ENCODE results near the gene CRACR2B. TPM values are rescaled to one million over a fixed set of nuclear protein-coding genes. Genes with fewer than 3 reads are reported as not detected.

Gene CRACR2B
- 1.2 and 1.6 TPM in 2 replicates for total RNA-seq

GRCh38 chr11:827897-828192 lies at the start of gene CRACR2B:
TSS of gene CRACR2B (plus strand) at chr11:827919. CDS start at chr11:828608, 689 bp downstream.

GRCh38 chr11:789943-790342 lies 37.8 kb upstream of the CRACR2B start, which contains the start of gene CEND1:
TSS of gene CEND1 (minus strand) at chr11:790090. CDS start at chr11:788576, 1,514 bp downstream.

GRCh38 chr11:798093-798713 lies 29.5 kb upstream of the CRACR2B start, which contains the start of gene SLC25A22:
TSS of gene SLC25A22 (minus strand) at chr11:798281. CDS start at chr11:795006, 3,275 bp downstream.

DNA sequence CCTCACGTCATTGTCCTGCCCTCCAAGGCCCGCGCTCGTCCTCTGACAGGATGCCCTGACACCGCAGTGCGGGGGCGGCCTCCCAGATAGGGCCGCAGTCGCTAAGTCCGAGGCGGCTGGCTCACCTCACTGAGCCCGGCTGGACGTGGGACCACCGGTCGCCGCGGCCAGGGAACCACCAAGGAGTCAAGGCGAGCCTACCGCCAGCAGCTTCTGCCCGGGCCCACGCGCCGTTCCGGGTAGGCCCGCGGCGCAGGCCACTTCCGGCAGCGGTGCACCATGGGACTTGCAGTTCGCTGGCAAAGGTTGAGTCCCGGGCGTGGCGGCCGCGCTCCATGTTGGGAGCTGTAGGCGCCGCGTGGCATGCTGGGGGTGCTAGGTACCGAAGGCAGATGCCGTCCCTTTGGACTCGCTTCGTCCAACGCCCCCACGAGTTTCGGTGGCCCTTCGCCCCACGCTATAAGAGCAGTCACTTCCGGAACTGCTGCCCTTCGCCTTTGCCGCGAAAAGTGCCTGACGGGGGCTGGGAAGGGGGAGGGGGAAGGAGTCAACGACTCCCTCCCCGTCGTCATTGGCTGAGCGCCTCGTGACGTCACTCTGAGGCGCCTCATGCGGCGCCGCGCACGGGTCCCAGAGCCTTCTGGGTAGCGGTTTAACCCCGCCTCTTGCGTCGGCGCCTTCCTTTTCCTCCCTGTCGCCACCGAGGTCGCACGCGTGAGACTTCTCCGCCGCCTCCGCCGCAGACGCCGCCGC lies 18.3 kb upstream of the CRACR2B start, which contains the start of gene RPLP2:
Gene RPLP2, plus strand, starts transcription at position 681 of the 753 bp plus-strand sequence. CDS start 268 bp downstream, outside the sequence.

GRCh38 chr11:818396-819128 lies 9.2 kb upstream of the CRACR2B start, which contains the start of gene PNPLA2:
TSS of gene PNPLA2 (plus strand) at chr11:818914. CDS start at chr11:819719, 805 bp downstream.

DNA sequence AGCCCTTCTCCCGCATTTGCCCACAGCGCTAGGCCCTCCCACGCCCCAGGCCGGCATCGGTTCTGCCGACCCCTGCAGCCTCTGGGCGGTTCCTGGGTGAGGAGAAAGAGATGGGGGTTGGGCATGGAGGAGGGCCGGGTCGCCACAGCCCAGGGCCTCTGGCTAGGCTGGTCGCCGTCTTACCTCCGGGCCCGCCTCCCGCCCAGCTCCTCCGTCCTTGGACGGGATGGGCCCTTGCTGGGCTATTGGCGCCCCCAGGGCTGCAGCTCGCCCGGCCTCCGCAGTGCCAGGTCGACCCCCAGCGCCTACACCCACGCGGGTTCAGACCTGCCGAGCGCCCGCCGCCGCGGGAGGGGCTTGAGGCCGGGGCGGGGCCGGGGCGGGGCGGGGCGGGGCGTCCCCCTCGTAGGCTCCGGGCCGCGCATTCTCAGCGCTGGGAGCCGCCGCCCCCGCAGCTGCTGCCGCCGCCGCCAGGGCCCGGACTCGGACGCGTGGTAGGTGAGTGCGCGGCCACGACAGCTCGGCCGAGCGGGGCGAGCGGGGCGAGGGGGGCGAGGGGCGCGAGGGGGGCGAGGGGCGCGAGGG lies 4.9 kb downstream of the CRACR2B start, which contains the start of gene CD151:
Gene CD151, plus strand, starts transcription at position 424 of the 585 bp plus-strand sequence. CDS start 3,118 bp downstream, outside the sequence.

GRCh38 chr11:842370-843002 lies 14.8 kb downstream of the CRACR2B start, which contains the start of the genes POLR2L and TSPAN4:
TSS of gene POLR2L (minus strand) at chr11:842529. CDS start at chr11:842508, 21 bp downstream.
TSS of gene TSPAN4 (plus strand) at chr11:842852. CDS start at chr11:850305, 7,453 bp downstream.

Small RNA genes lying within 50 kb of the gene (small RNA-seq; reads per million reads assigned to genes)
- gene SNORA52, result not detected

Other genes starting within 250 kb of the CRACR2B start
- 5.1 and 8.0 TPM in 2 replicates for gene IRF7, start 212.0 kb upstream of the CRACR2B start, total RNA-seq
- gene CDHR5, start 203.0 kb upstream of the CRACR2B start, total RNA-seq, result not detected in 2 replicates
- not detected in 2 replicates for gene SCT, start 200.7 kb upstream of the CRACR2B start, total RNA-seq
- not detected in 2 replicates for gene DRD4, start 190.7 kb upstream of the CRACR2B start, total RNA-seq
- 16.4 and 21.6 TPM in 2 replicates for gene DEAF1, start 132.7 kb upstream of the CRACR2B start, total RNA-seq
- 8.2 and 18.8 TPM in 2 replicates for gene TMEM80, start 132.1 kb upstream of the CRACR2B start, total RNA-seq
- gene EPS8L2, start 121.7 kb upstream of the CRACR2B start, total RNA-seq, result 258 and 411 TPM in 2 replicates
- 111 and 190 TPM in 2 replicates for gene TALDO1, start 80.5 kb upstream of the CRACR2B start, total RNA-seq
- gene GATD1, start 50.4 kb upstream of the CRACR2B start, total RNA-seq, result 33.0 and 35.1 TPM in 2 replicates
- not detected in 2 replicates for gene CEND1, start 37.8 kb upstream of the CRACR2B start, total RNA-seq
- 11.4 and 15.2 TPM in 2 replicates for gene SLC25A22, start 29.6 kb upstream of the CRACR2B start, total RNA-seq
- 11.8 and 12.8 TPM in 2 replicates for gene PIDD1, start 22.7 kb upstream of the CRACR2B start, total RNA-seq
- gene RPLP2, start 18.0 kb upstream of the CRACR2B start, total RNA-seq, result 151 and 607 TPM in 2 replicates
- gene PNPLA2, start 9.0 kb upstream of the CRACR2B start, total RNA-seq, result 25.8 and 26.7 TPM in 2 replicates
- gene CD151, start 5.0 kb downstream of the CRACR2B start, total RNA-seq, result 185 and 598 TPM in 2 replicates
- 60.5 and 91.2 TPM in 2 replicates for gene POLR2L, start 14.6 kb downstream of the CRACR2B start, total RNA-seq
- 30.2 and 88.0 TPM in 2 replicates for gene TSPAN4, start 14.9 kb downstream of the CRACR2B start, total RNA-seq
- 43.6 and 52.9 TPM in 2 replicates for gene CHID1, start 82.9 kb downstream of the CRACR2B start, total RNA-seq
- gene AP2A2, start 98.0 kb downstream of the CRACR2B start, total RNA-seq, result 73.9 and 81.3 TPM in 2 replicates
- gene MUC6, start 208.8 kb downstream of the CRACR2B start, total RNA-seq, result not detected in 2 replicates
- gene MUC2, start 247.0 kb downstream of the CRACR2B start, total RNA-seq, result not detected in 2 replicates